IMR-90 (cell line): ENCODE results near the gene MAP2K5. TPM values are rescaled to one million over a fixed set of nuclear protein-coding genes. Genes with fewer than 3 reads are reported as not detected.

Experiments
- ATAC-seq: fragments of 200-7000 bp; cut with Tn5 transposase; 2 replicates; pipeline ENCODE4 v1.9.1; 2020; ENCODE audit warnings: low read depth, mild to moderate bottlenecking, moderate library complexity
- BruUV-seq: library from RNA; stranded (reverse); fragments of 400-500 nt; replicated peaks from 2 replicates; lab custom pipeline; 2021; lab: Mats Ljungman, UMichigan
- CTCF ChIA-PET: fragments of 300-600 bp; formaldehyde crosslinking; extraction: SDS; loops from one replicate; lab custom pipeline; 2021; ENCODE audit warnings: antibody characterized with exemption; lab: Yijun Ruan, JAX
- POLR2A ChIA-PET: fragments of 300-600 bp; sonication (Branson Sonifier 250); formaldehyde crosslinking; loops from one replicate; lab custom pipeline; 2022; ENCODE audit warnings: antibody characterized with exemption; ENCODE audit not compliant: unreplicated experiment; lab: Charles Lee
- DNase-seq: peaks from one replicate; pipeline ENCODE4 v3.0.0; 2013
- H2AFZ ChIP-seq: replicated peaks from 2 replicates; pipeline ENCODE3; 2013; ENCODE audit warnings: low read length, mild to moderate bottlenecking; ENCODE audit not compliant: poor library complexity
- H2AK5ac ChIP-seq: 2 replicates; pipeline ENCODE4 v1.6.1; 2013; ENCODE audit warnings: low read depth, low read length, inconsistent platforms
- H2AK9ac ChIP-seq: replicated peaks from 2 replicates; pipeline ENCODE3; 2013; ENCODE audit warnings: mild to moderate bottlenecking, low read depth, low read length, moderate library complexity; ENCODE audit not compliant: poor library complexity
- H2BK120ac ChIP-seq: 2 replicates; pipeline ENCODE4 v1.6.1; 2013; ENCODE audit warnings: low read depth, low read length, inconsistent platforms
- H2BK15ac ChIP-seq: 3 replicates; pipeline ENCODE4 v1.6.1; 2013; ENCODE audit warnings: low read depth, low read length, inconsistent platforms
- H2BK20ac ChIP-seq: 2 replicates; pipeline ENCODE4 v1.6.1; 2013; ENCODE audit warnings: low read depth, mild to moderate bottlenecking, inconsistent platforms, low read length, moderate library complexity
- H2BK5ac ChIP-seq: 2 replicates; pipeline ENCODE4 v1.6.1; 2013; ENCODE audit warnings: mild to moderate bottlenecking, low read depth, low read length, inconsistent platforms; ENCODE audit not compliant: poor library complexity, severe bottlenecking
- H3K14ac ChIP-seq: replicated peaks from 2 replicates; pipeline ENCODE4 v1.6.1; 2013; ENCODE audit warnings: low read depth, low read length, inconsistent platforms
- H3K18ac ChIP-seq: 2 replicates; pipeline ENCODE4 v1.6.1; 2013; ENCODE audit warnings: low read depth, low read length, control low read depth
- H3K23ac ChIP-seq: 2 replicates; pipeline ENCODE4 v1.6.1; 2013; ENCODE audit warnings: low read depth, low read length, inconsistent platforms
- H3K27ac ChIP-seq: 2 replicates; pipeline ENCODE4 v1.5.1; 2013; ENCODE audit warnings: mild to moderate bottlenecking, control low read depth, low read length; ENCODE audit not compliant: insufficient read depth
- H3K27me3 ChIP-seq: 2 replicates; pipeline ENCODE4 v1.6.1; 2013; ENCODE audit warnings: low read length; ENCODE audit not compliant: control insufficient read depth, insufficient read depth
- H3K36me3 ChIP-seq: 2 replicates; pipeline ENCODE4 v1.6.1; 2013; ENCODE audit warnings: low read length, mixed read lengths; ENCODE audit not compliant: control insufficient read depth, insufficient read depth
- H3K4ac ChIP-seq: 2 replicates; pipeline ENCODE4 v1.6.1; 2013; ENCODE audit warnings: low read depth, low read length, inconsistent platforms
- H3K4me1 ChIP-seq: 2 replicates; pipeline ENCODE4 v1.6.1; 2013; ENCODE audit warnings: low read length, mixed read lengths; ENCODE audit not compliant: control insufficient read depth, insufficient read depth
- H3K4me2 ChIP-seq: 2 replicates; pipeline ENCODE4 v1.6.1; 2013; ENCODE audit warnings: low read depth, mild to moderate bottlenecking, control low read depth, low read length, moderate library complexity
- H3K4me3 ChIP-seq: 2 replicates; pipeline ENCODE4 v1.5.1; 2013; ENCODE audit warnings: low read depth, mild to moderate bottlenecking, control low read depth, low read length, moderate library complexity; ENCODE audit not compliant: insufficient read depth
- H3K56ac ChIP-seq: 2 replicates; pipeline ENCODE4 v1.6.1; 2013; ENCODE audit warnings: low read length, inconsistent platforms; ENCODE audit not compliant: insufficient read depth; ENCODE audit errors: extremely low read depth
- H3K79me1 ChIP-seq, 2 experiments: 2 replicates each; pipeline ENCODE4 v1.6.1; 2013; ENCODE audit warnings: low read length in 2 of 2, inconsistent platforms in 1 of 2, low read depth in 1 of 2
- H3K9ac ChIP-seq: 2 replicates; pipeline ENCODE4 v1.6.1; 2013; ENCODE audit warnings: low read depth, low read length, control low read depth
- H3K9me1 ChIP-seq: 2 replicates; pipeline ENCODE4 v1.6.1; 2013; ENCODE audit warnings: low read length, inconsistent platforms; ENCODE audit not compliant: insufficient read depth
- H3K9me3 ChIP-seq: 2 replicates; pipeline ENCODE4 v1.6.1; 2013; ENCODE audit warnings: low read length; ENCODE audit not compliant: control insufficient read depth, insufficient read depth
- H4K20me1 ChIP-seq: 2 replicates; pipeline ENCODE4 v1.6.1; 2013; ENCODE audit warnings: low read length, inconsistent platforms; ENCODE audit not compliant: insufficient read depth
- H4K5ac ChIP-seq: 2 replicates; pipeline ENCODE4 v1.6.1; 2013; ENCODE audit warnings: mild to moderate bottlenecking, low read depth, low read length, control low read depth
- H4K8ac ChIP-seq, 2 experiments: 2 replicates each; pipeline ENCODE4 v1.6.1; 2013; ENCODE audit warnings: low read depth in 2 of 2, low read length in 2 of 2, control low read depth in 1 of 2, inconsistent platforms in 1 of 2
- H4K91ac ChIP-seq: 2 replicates; pipeline ENCODE4 v1.6.1; 2013; ENCODE audit warnings: low read depth, low read length, inconsistent platforms; ENCODE audit not compliant: insufficient read depth
- BHLHE40 ChIP-seq: fragments of 150-350 bp; IDR thresholded peaks from 2 replicates; pipeline ENCODE4 v1.6.1; 2016; ENCODE audit warnings: mild to moderate bottlenecking, low read depth, low read length
- CEBPB ChIP-seq: IDR thresholded peaks from 2 replicates; pipeline ENCODE4 v1.6.1; 2012; ENCODE audit warnings: low read depth, low read length, improper control_type of control experiment
- CHD1 ChIP-seq: IDR thresholded peaks from 2 replicates; pipeline ENCODE4 v1.6.1; 2012; ENCODE audit warnings: low read depth, low read length, improper control_type of control experiment
- FOS ChIP-seq: fragments of 150-350 bp; IDR thresholded peaks from 2 replicates; pipeline ENCODE4 v1.6.1; 2016; ENCODE audit warnings: low read depth, low read length
- MAFK ChIP-seq: IDR thresholded peaks from 2 replicates; pipeline ENCODE4 v1.6.1; 2012; ENCODE audit warnings: low read depth, low read length, improper control_type of control experiment
- MAZ ChIP-seq: IDR thresholded peaks from 2 replicates; pipeline ENCODE4 v1.6.1; 2012; ENCODE audit warnings: low read depth, mild to moderate bottlenecking, low read length, improper control_type of control experiment, moderate library complexity, borderline replicate concordance
- MXI1 ChIP-seq: IDR thresholded peaks from 2 replicates; pipeline ENCODE4 v1.6.1; 2012; ENCODE audit warnings: low read depth, mild to moderate bottlenecking, low read length, moderate library complexity, borderline replicate concordance
- NFE2L2 ChIP-seq: fragments of 150-350 bp; IDR thresholded peaks from 2 replicates; pipeline ENCODE4 v1.6.1; 2016; ENCODE audit warnings: low read depth, mild to moderate bottlenecking, low read length
- POLR2A ChIP-seq: IDR thresholded peaks from 2 replicates; pipeline ENCODE4 v1.6.1; 2012; ENCODE audit warnings: mild to moderate bottlenecking, low read depth, low read length
- RAD21 ChIP-seq: IDR thresholded peaks from 2 replicates; pipeline ENCODE4 v1.6.1; 2012; ENCODE audit warnings: low read length, improper control_type of control experiment
- RCOR1 ChIP-seq: IDR thresholded peaks from 2 replicates; pipeline ENCODE4 v1.6.1; 2012; ENCODE audit warnings: mild to moderate bottlenecking, low read length, improper control_type of control experiment; ENCODE audit not compliant: insufficient replicate concordance
- RFX5 ChIP-seq: IDR thresholded peaks from 2 replicates; pipeline ENCODE4 v1.8.0; 2012; ENCODE audit warnings: low read depth, mild to moderate bottlenecking, low read length, moderate library complexity
- SMC3 ChIP-seq: fragments of 150-350 bp; IDR thresholded peaks from 2 replicates; pipeline ENCODE4 v1.6.1; 2016; ENCODE audit warnings: low read depth, mild to moderate bottlenecking, antibody characterized with exemption, low read length, moderate library complexity
- USF2 ChIP-seq: fragments of 150-350 bp; IDR thresholded peaks from 2 replicates; pipeline ENCODE4 v1.6.1; 2017; ENCODE audit warnings: mild to moderate bottlenecking, antibody characterized with exemption, low read length, low read depth
- WGBS, 2 experiments: methylation state at CpG; one replicate each; pipeline versions ENCODE4 v1.1.5 to v1.1.7; 2013; ENCODE audit warnings: missing lambda C conversion rate in 2 of 2; ENCODE audit not compliant: insufficient read length in 1 of 2; ENCODE audit errors: extremely low coverage in 2 of 2; 5-methylcytosine and 5-hydroxymethylcytosine counted together
- dilution Hi-C: fragments of 300-500 bp; cut with HindIII; formaldehyde crosslinking; loops from one replicate; pipeline ENCODE4 v1.14.3; 2018; ENCODE audit warnings: low sequenced_read_pairs; ENCODE audit not compliant: unreplicated experiment
- in situ Hi-C: fragments of 300-500 bp; cut with MboI; formaldehyde crosslinking; loops from 3 replicates; pipeline ENCODE4 v1.14.3; 2019; ENCODE audit warnings: low sequenced_read_pairs, inconsistent platforms, mixed read lengths
- intact Hi-C: fragments of 100-400 bp; cut with micrococcal nuclease; formaldehyde crosslinking; loops from 2 replicates; pipeline ENCODE4 v1.10.0; 2022
- polyA plus RNA-seq, 3 experiments: library from polyadenylated mRNA; depleted of rRNA; stranded (reverse); fragments of >200 nt; gene quantifications; 2 replicates each; pipeline ENCODE4 v1.2.3, GENCODE V29; 2012; ENCODE audit warnings: low replicate concordance in 1 of 3
- total RNA-seq: library from RNA; depleted of rRNA; stranded (reverse); fragments of >200 nt; gene quantifications from 2 replicates; pipeline ENCODE4 v1.2.3, GENCODE V29; 2012
- TF ChIP-seq, protein P1 (sequence below): fragments of 150-350 bp; IDR thresholded peaks from 2 replicates; pipeline ENCODE4 v1.6.1; 2016; ENCODE audit warnings: low read depth, mild to moderate bottlenecking, low read length, moderate library complexity, borderline replicate concordance
- TF ChIP-seq, protein P2 (sequence below): conservative IDR thresholded peaks from 2 replicates; pipeline ENCODE4 v1.5.1; 2012; ENCODE audit warnings: mild to moderate bottlenecking, low read depth, low read length, improper control_type of control experiment

The MAP2K5 gene
- total and polyA plus RNA-seq, 2 of the 4 experiments (the other 2 are of a cell fraction) = 1.6 to 6.1 TPM

- no peak overlapping the region for H4K8ac ChIP-seq
- no peak overlapping the region for H3K9ac ChIP-seq
- no peak overlapping the region for H2BK20ac ChIP-seq
- no peaks in the 10 kb centered on the region for H4K20me1 ChIP-seq
- POLR2A ChIA-PET = no interaction called here
- intact Hi-C loops = no loop called here
- no peak overlapping the region for H2BK5ac ChIP-seq
- no peak overlapping the region for H2BK15ac ChIP-seq
- no peak overlapping the region for H4K91ac ChIP-seq
- H4K5ac ChIP-seq = no peak overlapping the region
- H2AK9ac ChIP-seq = no peak overlapping the region
- no peak overlapping the region for H2BK120ac ChIP-seq
- no peaks in the 10 kb centered on the region for H3K9me1 ChIP-seq
- no peak overlapping the region for H3K27ac ChIP-seq
- H3K4me1 ChIP-seq = no peaks in the 10 kb centered on the region
- DNase-seq (no peak), ATAC-seq (no peak)
- H3K14ac ChIP-seq = no peak overlapping the region
- CTCF ChIA-PET = no interaction called here
- in situ Hi-C loops = no loop called here
- no peaks in the 10 kb centered on the region for H3K79me1 ChIP-seq
- no peaks in the 10 kb centered on the region for H3K9me3 ChIP-seq
- TF ChIP-seq, protein P1, sequence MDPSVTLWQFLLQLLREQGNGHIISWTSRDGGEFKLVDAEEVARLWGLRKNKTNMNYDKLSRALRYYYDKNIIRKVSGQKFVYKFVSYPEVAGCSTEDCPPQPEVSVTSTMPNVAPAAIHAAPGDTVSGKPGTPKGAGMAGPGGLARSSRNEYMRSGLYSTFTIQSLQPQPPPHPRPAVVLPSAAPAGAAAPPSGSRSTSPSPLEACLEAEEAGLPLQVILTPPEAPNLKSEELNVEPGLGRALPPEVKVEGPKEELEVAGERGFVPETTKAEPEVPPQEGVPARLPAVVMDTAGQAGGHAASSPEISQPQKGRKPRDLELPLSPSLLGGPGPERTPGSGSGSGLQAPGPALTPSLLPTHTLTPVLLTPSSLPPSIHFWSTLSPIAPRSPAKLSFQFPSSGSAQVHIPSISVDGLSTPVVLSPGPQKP = no peak
- TF ChIP-seq MXI1 (no peak), RCOR1 (no peak), POLR2A (no peak), CHD1 (no peak), SMC3 (no peak), RFX5 (no peak), MAFK (no peak), CEBPB (no peak), MAZ (no peak), BHLHE40 (no peak), USF2 (no peak), NFE2L2 (no peak), FOS (no peak), RAD21 (no peak)
- TF ChIP-seq, protein P2, sequence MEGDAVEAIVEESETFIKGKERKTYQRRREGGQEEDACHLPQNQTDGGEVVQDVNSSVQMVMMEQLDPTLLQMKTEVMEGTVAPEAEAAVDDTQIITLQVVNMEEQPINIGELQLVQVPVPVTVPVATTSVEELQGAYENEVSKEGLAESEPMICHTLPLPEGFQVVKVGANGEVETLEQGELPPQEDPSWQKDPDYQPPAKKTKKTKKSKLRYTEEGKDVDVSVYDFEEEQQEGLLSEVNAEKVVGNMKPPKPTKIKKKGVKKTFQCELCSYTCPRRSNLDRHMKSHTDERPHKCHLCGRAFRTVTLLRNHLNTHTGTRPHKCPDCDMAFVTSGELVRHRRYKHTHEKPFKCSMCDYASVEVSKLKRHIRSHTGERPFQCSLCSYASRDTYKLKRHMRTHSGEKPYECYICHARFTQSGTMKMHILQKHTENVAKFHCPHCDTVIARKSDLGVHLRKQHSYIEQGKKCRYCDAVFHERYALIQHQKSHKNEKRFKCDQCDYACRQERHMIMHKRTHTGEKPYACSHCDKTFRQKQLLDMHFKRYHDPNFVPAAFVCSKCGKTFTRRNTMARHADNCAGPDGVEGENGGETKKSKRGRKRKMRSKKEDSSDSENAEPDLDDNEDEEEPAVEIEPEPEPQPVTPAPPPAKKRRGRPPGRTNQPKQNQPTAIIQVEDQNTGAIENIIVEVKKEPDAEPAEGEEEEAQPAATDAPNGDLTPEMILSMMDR = no peak
- no peaks in the 10 kb centered on the region for H3K27me3 ChIP-seq
- no peak overlapping the region for H2AK5ac ChIP-seq
- H3K56ac ChIP-seq = no peak overlapping the region
- dilution Hi-C loops = no loop called here
- no peak overlapping the region for H3K4ac ChIP-seq
- H3K23ac ChIP-seq = no peak overlapping the region
- H3K36me3 ChIP-seq = no peaks in the 10 kb centered on the region
- no peak overlapping the region for H3K18ac ChIP-seq
- H3K4me3 ChIP-seq = no peak overlapping the region
- no peak overlapping the region for H3K4me2 ChIP-seq
- 78 to 100% methylated on average over 2 to 6 of the region's 14 CpGs for WGBS, 2 experiments
- no TSS peak for BruUV-seq
- no peak overlapping the region for H2AFZ ChIP-seq
Observed at GRCh38 chr15:67732671-67733374, 190.3 kb downstream of the MAP2K5 start.
